Panc1 (cell line): Measurements from ENCODE around the gene PLXNA2. TPM values are rescaled to one million over a fixed set of nuclear protein-coding genes. Genes with fewer than 3 reads are reported as not detected.

Experiments used
- ATAC-seq: fragments of 200-7000 bp; cut with Tn5 transposase; 2 replicates; pipeline ENCODE4 v1.9.1; 2020; ENCODE audit warnings: mild to moderate bottlenecking, moderate library complexity
- BruUV-seq: library from RNA; stranded (reverse); fragments of 400-500 nt; replicated peaks from 2 replicates; lab custom pipeline; 2021; lab: Mats Ljungman, UMichigan
- CTCF ChIA-PET: fragments of 300-600 bp; sonication (Branson Sonifier 250); formaldehyde crosslinking; loops from one replicate; lab custom pipeline; 2022; ENCODE audit warnings: antibody characterized with exemption; lab: Charles Lee
- POLR2A ChIA-PET: fragments of 300-600 bp; sonication (Branson Sonifier 250); formaldehyde crosslinking; loops from one replicate; lab custom pipeline; 2022; ENCODE audit warnings: antibody characterized with exemption; lab: Charles Lee
- DNase-seq: peaks from one replicate; pipeline ENCODE4 v3.0.0-alpha.2; 2010; ENCODE audit warnings: low read depth, low spot score
- H3K27ac ChIP-seq: 2 replicates; pipeline ENCODE4 v1.5.1; 2011; ENCODE audit warnings: mild to moderate bottlenecking, low read length, inconsistent platforms
- H3K27me3 ChIP-seq: fragments of 200-500 bp; sonication (Bioruptor generic); 2 replicates; pipeline ENCODE4 v1.6.0; 2014; ENCODE audit warnings: low read length, inconsistent platforms; ENCODE audit not compliant: control insufficient read depth, insufficient read depth
- H3K36me3 ChIP-seq: fragments of 200-500 bp; sonication (Bioruptor generic); 2 replicates; pipeline ENCODE4 v1.5.1; 2014; ENCODE audit warnings: inconsistent platforms, mild to moderate bottlenecking, low read length, moderate library complexity; ENCODE audit not compliant: control insufficient read depth, insufficient read depth
- H3K4me1 ChIP-seq: 2 replicates; pipeline ENCODE4 v1.5.1; 2011; ENCODE audit warnings: inconsistent platforms, mild to moderate bottlenecking, low read length, moderate library complexity; ENCODE audit not compliant: control insufficient read depth, insufficient read depth
- H3K4me3 ChIP-seq, 2 experiments: 2 replicates each; pipeline ENCODE4 v1.5.1; 2011 to 2012; ENCODE audit warnings: low read depth in 2 of 2, low read length in 2 of 2, mild to moderate bottlenecking in 2 of 2, inconsistent platforms in 1 of 2, moderate library complexity in 1 of 2
- H3K9me3 ChIP-seq: fragments of 200-500 bp; sonication (Bioruptor generic); 2 replicates; pipeline ENCODE4 v1.5.1; 2014; ENCODE audit warnings: low read depth, mild to moderate bottlenecking, inconsistent platforms, low read length, moderate library complexity; ENCODE audit not compliant: control insufficient read depth, insufficient read depth
- CTCF ChIP-seq: fragments of 450-650 bp; IDR thresholded peaks from 2 replicates; pipeline ENCODE4 v1.5.1; 2017; ENCODE audit warnings: mild to moderate bottlenecking
- POLR2AphosphoS5 ChIP-seq: IDR thresholded peaks from 2 replicates; pipeline ENCODE4 v1.6.1; 2012; ENCODE audit warnings: mild to moderate bottlenecking, low read depth, low read length, moderate library complexity
- REST ChIP-seq, 2 experiments: IDR thresholded peaks; 2 replicates each; pipeline ENCODE4 v1.6.1; 2011 to 2012; ENCODE audit warnings: low read depth in 2 of 2, control low read depth in 1 of 2, low read length in 1 of 2, mild to moderate bottlenecking in 1 of 2, moderate library complexity in 1 of 2; ENCODE audit not compliant: insufficient read depth in 1 of 2
- SIN3A ChIP-seq: IDR thresholded peaks from 2 replicates; pipeline ENCODE4 v1.6.1; 2012; ENCODE audit warnings: low read depth, mild to moderate bottlenecking, low read length, moderate library complexity, borderline replicate concordance; ENCODE audit not compliant: insufficient read depth
- TCF7L2 ChIP-seq: IDR thresholded peaks from 2 replicates; pipeline ENCODE4 v1.6.1; 2011; ENCODE audit warnings: mild to moderate bottlenecking, low read depth, low read length, inconsistent platforms
- in situ Hi-C: cut with HindIII; loops from 2 replicates; pipeline ENCODE4 v1.10.0; 2016; ENCODE audit warnings: low sequenced_read_pairs, low pct_unique_long_range_greater_than_20kb
- intact Hi-C: fragments of 100-400 bp; cut with micrococcal nuclease; formaldehyde crosslinking; loops from one replicate; pipeline ENCODE4 v1.10.0; 2022; ENCODE audit not compliant: unreplicated experiment
- total RNA-seq: library from RNA; stranded (reverse); gene quantifications from one replicate; pipeline ENCODE4 v1.2.1, GENCODE V29; 2021; ENCODE audit not compliant: unreplicated experiment

The PLXNA2 gene
- total RNA-seq, 1 experiment from 2014 or later, result 0.98 TPM

GRCh38 chr1:207981976-207982375, 262.2 kb downstream of the PLXNA2 start:
- H3K27ac ChIP-seq, result no peak overlapping the region
- no peaks in the 10 kb centered on the region for H3K36me3 ChIP-seq
- intact Hi-C loops (no loop called here), in situ Hi-C loops (no loop called here)
- ChIA-PET CTCF (no interaction called here), POLR2A (no interaction called here)
- no peaks in the 10 kb centered on the region for H3K4me1 ChIP-seq
- DNase-seq, result no peak
- TF ChIP-seq POLR2AphosphoS5 (no peak), REST (IDR thresholded peaks at IDR 0.05; ENCODE audit: insufficient read depth in 1 of 2, low read depth in 2 of 2, low read length in 1 of 2) (no peak), TCF7L2 (no peak), SIN3A (no peak), CTCF (peak; percentile 61)
- no peaks in the 10 kb centered on the region for H3K9me3 ChIP-seq
- H3K27me3 ChIP-seq, result peaks cover 8% of the 10 kb centered on the region; the same call in 1 of the 2 replicates
- H3K4me3 ChIP-seq, result no peak overlapping the region
- peak; percentile 76 for ATAC-seq
- BruUV-seq, result no TSS peak

DNA sequence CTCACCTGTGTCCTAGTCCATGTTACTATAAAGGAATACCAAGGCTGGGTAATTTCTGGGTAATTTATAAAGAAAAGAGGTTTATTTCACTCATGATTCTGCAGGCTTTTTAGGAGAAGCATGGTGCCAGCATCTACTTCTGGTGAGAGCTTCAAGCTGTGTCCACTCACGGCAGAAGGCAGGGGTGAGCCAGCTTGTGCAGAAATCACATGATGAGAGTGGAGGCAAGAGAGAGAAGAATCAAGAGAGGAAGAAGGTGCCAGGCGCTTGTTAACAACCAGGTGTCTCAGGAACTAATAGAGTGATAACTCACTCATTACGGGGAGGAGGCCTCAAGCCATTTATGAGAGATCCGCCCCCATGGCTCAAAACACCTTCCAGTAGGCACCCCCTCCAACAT, 265.7 kb downstream of the PLXNA2 start:
- no peak for ATAC-seq
- no peaks in the 10 kb centered on the region for H3K4me1 ChIP-seq
- intact Hi-C loops, result no loop called here
- CTCF ChIA-PET, result no interaction called here
- H3K27me3 ChIP-seq, result peaks cover 8% of the 10 kb centered on the region; the same call in 1 of the 2 replicates
- H3K4me3 ChIP-seq, result no peak overlapping the region
- TF ChIP-seq POLR2AphosphoS5 (no peak), SIN3A (no peak), CTCF (no peak), TCF7L2 (no peak), REST (IDR thresholded peaks at IDR 0.05; ENCODE audit: insufficient read depth in 1 of 2, low read depth in 2 of 2, low read length in 1 of 2) (no peak)
- H3K36me3 ChIP-seq, result no peaks in the 10 kb centered on the region
- no peak for DNase-seq
- H3K9me3 ChIP-seq, result no peaks in the 10 kb centered on the region
- POLR2A ChIA-PET, result no interaction called here
- in situ Hi-C loops, result no loop called here
- no TSS peak for BruUV-seq
- no peak overlapping the region for H3K27ac ChIP-seq
